ENCODE data around the gene DHX57. TPM values are rescaled to one million over a fixed set of nuclear protein-coding genes. Genes with fewer than 3 reads are reported as not detected.

Gene DHX57
- total RNA-seq, 4 donors from 2014 or later, result 12.0 to 23.3 (median 16.4) TPM

GRCh38 chr2:38815936-38816335, 59.8 kb downstream of the DHX57 start:
- Histone ChIP-seq H3K36me3 (peaks cover 72% of the 10 kb centered on the region), H3K9me3 (no peaks in the 10 kb centered on the region), H3K4me1 (no peaks in the 10 kb centered on the region), H3K4me3 (no peak overlapping the region), H3K27ac (no peak overlapping the region), H3K27me3 (no peaks in the 10 kb centered on the region)
- DNase-seq (ENCODE audit: low spot score in 2 of 2), result no peak
- TF ChIP-seq POLR2A (IDR thresholded peaks at IDR 0.05) (no peak), EP300 (IDR thresholded peaks at IDR 0.05) (no peak), POLR2AphosphoS5 (IDR thresholded peaks at IDR 0.05) (no peak)
- TF ChIP-seq, protein P1, sequence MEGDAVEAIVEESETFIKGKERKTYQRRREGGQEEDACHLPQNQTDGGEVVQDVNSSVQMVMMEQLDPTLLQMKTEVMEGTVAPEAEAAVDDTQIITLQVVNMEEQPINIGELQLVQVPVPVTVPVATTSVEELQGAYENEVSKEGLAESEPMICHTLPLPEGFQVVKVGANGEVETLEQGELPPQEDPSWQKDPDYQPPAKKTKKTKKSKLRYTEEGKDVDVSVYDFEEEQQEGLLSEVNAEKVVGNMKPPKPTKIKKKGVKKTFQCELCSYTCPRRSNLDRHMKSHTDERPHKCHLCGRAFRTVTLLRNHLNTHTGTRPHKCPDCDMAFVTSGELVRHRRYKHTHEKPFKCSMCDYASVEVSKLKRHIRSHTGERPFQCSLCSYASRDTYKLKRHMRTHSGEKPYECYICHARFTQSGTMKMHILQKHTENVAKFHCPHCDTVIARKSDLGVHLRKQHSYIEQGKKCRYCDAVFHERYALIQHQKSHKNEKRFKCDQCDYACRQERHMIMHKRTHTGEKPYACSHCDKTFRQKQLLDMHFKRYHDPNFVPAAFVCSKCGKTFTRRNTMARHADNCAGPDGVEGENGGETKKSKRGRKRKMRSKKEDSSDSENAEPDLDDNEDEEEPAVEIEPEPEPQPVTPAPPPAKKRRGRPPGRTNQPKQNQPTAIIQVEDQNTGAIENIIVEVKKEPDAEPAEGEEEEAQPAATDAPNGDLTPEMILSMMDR (IDR thresholded peaks at IDR 0.05), result no peak
- WGBS, result 92% methylated on average over 4 of the region's 4 CpGs

- no peak for DNase-seq (ENCODE audit: low spot score in 2 of 2)
- Histone ChIP-seq H3K36me3 (peaks cover 52% of the 10 kb centered on the region), H3K27me3 (no peaks in the 10 kb centered on the region), H3K4me1 (no peaks in the 10 kb centered on the region), H3K27ac (no peak overlapping the region), H3K9me3 (no peaks in the 10 kb centered on the region), H3K4me3 (no peak overlapping the region)
- no peak for TF ChIP-seq EP300 (IDR thresholded peaks at IDR 0.05)
- TF ChIP-seq POLR2AphosphoS5 (IDR thresholded peaks at IDR 0.05), result no peak
- TF ChIP-seq POLR2A (IDR thresholded peaks at IDR 0.05), result no peak
- TF ChIP-seq, protein P1 (IDR thresholded peaks at IDR 0.05), result no peak
- WGBS, result 100% methylated on average over 3 of the region's 7 CpGs
Observed at GRCh38 chr2:38810488-38810887, 65.2 kb downstream of the DHX57 start.

- TF ChIP-seq POLR2AphosphoS5 (IDR thresholded peaks at IDR 0.05) (no peak), POLR2A (IDR thresholded peaks at IDR 0.05) (no peak), EP300 (IDR thresholded peaks at IDR 0.05) (no peak)
- TF ChIP-seq, protein P1 (IDR thresholded peaks at IDR 0.05), result no peak
- 93% methylated on average over 1 of the region's 1 CpG for WGBS
- no peaks in the 10 kb centered on the region for H3K27me3 ChIP-seq
Observed at GRCh38 chr2:38808677-38809076, 67.1 kb downstream of the DHX57 start.

GRCh38 chr2:38806733-38807059, 69.0 kb downstream of the DHX57 start:
- DNase-seq (ENCODE audit: low spot score in 2 of 2), result no peak
- Histone ChIP-seq H3K9me3 (no peaks in the 10 kb centered on the region), H3K27ac (no peak overlapping the region), H3K27me3 (no peaks in the 10 kb centered on the region), H3K4me1 (no peaks in the 10 kb centered on the region), H3K36me3 (peaks cover 51% of the 10 kb centered on the region), H3K4me3 (no peak overlapping the region)
- no peak for TF ChIP-seq POLR2AphosphoS5 (IDR thresholded peaks at IDR 0.05)
- TF ChIP-seq, protein P1 (IDR thresholded peaks at IDR 0.05), result no peak
- no peak for TF ChIP-seq EP300 (IDR thresholded peaks at IDR 0.05)
- no peak for TF ChIP-seq POLR2A (IDR thresholded peaks at IDR 0.05)

More at GRCh38 chr2:38808677-38809076, 67.1 kb downstream of the DHX57 start:
- no peak overlapping the region for H3K27ac ChIP-seq
- H3K9me3 ChIP-seq, result no peaks in the 10 kb centered on the region
- no peak overlapping the region for H3K4me3 ChIP-seq
- DNase-seq (ENCODE audit: low spot score in 2 of 2), result no peak
- no peaks in the 10 kb centered on the region for H3K4me1 ChIP-seq
- H3K36me3 ChIP-seq, result peaks cover 52% of the 10 kb centered on the region

- TF ChIP-seq, protein P1 (IDR thresholded peaks at IDR 0.05), result no peak
- TF ChIP-seq EP300 (IDR thresholded peaks at IDR 0.05), result no peak
- no peak for TF ChIP-seq POLR2AphosphoS5 (IDR thresholded peaks at IDR 0.05)
- no peak for TF ChIP-seq POLR2A (IDR thresholded peaks at IDR 0.05)
- Histone ChIP-seq H3K36me3 (peaks cover 51% of the 10 kb centered on the region), H3K9me3 (no peaks in the 10 kb centered on the region), H3K4me3 (no peak overlapping the region), H3K27me3 (no peaks in the 10 kb centered on the region), H3K4me1 (no peaks in the 10 kb centered on the region), H3K27ac (no peak overlapping the region)
- DNase-seq (ENCODE audit: low spot score in 2 of 2), result no peak
- WGBS, result 78% methylated on average over 2 of the region's 2 CpGs
Observed at GRCh38 chr2:38806015-38806732, 69.6 kb downstream of the DHX57 start.
